Fibroblast of pulmonary artery (primary cell): Measurements from ENCODE around the gene ABLIM2.
A peak's percentile ranks its signal among the peaks of the same experiment; 100 is the strongest.
"Not testable (repeated sequence)": the region's sequence is repeated elsewhere in the genome, so short reads cannot be mapped to it uniquely, and the experiment has no call there.

Experiments used
- DNase-seq: peaks from one replicate; pipeline ENCODE4 v3.0.0-alpha.2; 2010; ENCODE audit warnings: low read depth
- H3K4me3 ChIP-seq: replicated peaks from 2 replicates; pipeline ENCODE4 v1.5.1; 2011; ENCODE audit warnings: low read depth, mild to moderate bottlenecking, control low read depth, low read length, moderate library complexity
- CTCF ChIP-seq: IDR thresholded peaks from 2 replicates; pipeline ENCODE4 v1.5.1; 2011; ENCODE audit warnings: mild to moderate bottlenecking, control low read depth, low read length, inconsistent platforms; ENCODE audit errors: missing control alignments

Gene ABLIM2

GRCh38 chr4:7924163-7924562, 234.4 kb downstream of the ABLIM2 start:
- no peak for DNase-seq
- H3K4me3 ChIP-seq: no peak overlapping the region
- no peak for TF ChIP-seq CTCF

- no peak for TF ChIP-seq CTCF
- no peak for DNase-seq
- no peak overlapping the region for H3K4me3 ChIP-seq
These were observed 236.1 kb downstream of the ABLIM2 start for GRCh38 chr4:7922466-7922865.

GRCh38 chr4:7918981-7919380, 239.6 kb downstream of the ABLIM2 start:
- H3K4me3 ChIP-seq: no peak overlapping the region
- DNase-seq: no peak
- TF ChIP-seq CTCF: no peak

GRCh38 chr4:7918187-7918586, 240.4 kb downstream of the ABLIM2 start:
- not testable (repeated sequence) for DNase-seq, H3K4me3 ChIP-seq

- peak; percentile 3 for TF ChIP-seq CTCF
- H3K4me3 ChIP-seq: no peak overlapping the region
- DNase-seq: no peak
These were observed 240.9 kb downstream of the ABLIM2 start for GRCh38 chr4:7917669-7918068.

GRCh38 chr4:7915875-7916242, 242.8 kb downstream of the ABLIM2 start:
- TF ChIP-seq CTCF: no peak
- no peak for DNase-seq
- H3K4me3 ChIP-seq: no peak overlapping the region
